Loucy (cell line): ENCODE data around the gene KLHDC4.

Experiments
- CTCF ChIP-seq: fragments of 200-600 bp; sonication (generic); conservative IDR thresholded peaks from 2 replicates; pipeline ENCODE4 v1.5.1; 2014; ENCODE audit warnings: mild to moderate bottlenecking, antibody characterized with exemption, low read length
- EZH2phosphoT487 ChIP-seq: fragments of 200-600 bp; IDR thresholded peaks from 2 replicates; pipeline ENCODE4 v1.6.1; 2018; ENCODE audit warnings: antibody characterized with exemption, mild to moderate bottlenecking, moderate library complexity, borderline replicate concordance

GRCh38 chr16:87704754-87705353, 60.9 kb downstream of the KLHDC4 start:
- no peak for TF ChIP-seq CTCF
- TF ChIP-seq EZH2phosphoT487 = no peak
